Activated naive CD4-positive, alpha-beta T cell treated with Interleukin-2 at 50 U/mL for 16 hours (primary cell): ENCODE data around the gene ZFC3H1.
"Not testable (repeated sequence)": the region's sequence is repeated elsewhere in the genome, so short reads cannot be mapped to it uniquely, and the experiment has no call there.

Experiments used
- DNase-seq: peaks from one replicate; pipeline ENCODE4 v3.0.0-alpha.2; 2020

Gene ZFC3H1

GRCh38 chr12:71663561-71664410 is at the start of gene ZFC3H1, which contains the start of gene THAP2:
ZFC3H1 (minus strand) TSS chr12:71663848; CDS start chr12:71663610, 238 bp downstream.
THAP2 (plus strand) TSS chr12:71664301; CDS start chr12:71664510, 209 bp downstream.
- DNase-seq = peak; percentile 91

- no peak for DNase-seq
Observed at GRCh38 chr12:71710276-71711125, 46.9 kb upstream of the ZFC3H1 start.

- no peak for DNase-seq
Observed at GRCh38 chr12:71708658-71709057, 45.0 kb upstream of the ZFC3H1 start.

- DNase-seq = no peak
Observed at GRCh38 chr12:71704920-71705319, 41.3 kb upstream of the ZFC3H1 start.

GRCh38 chr12:71703206-71703605 is 39.6 kb upstream of the ZFC3H1 start:
- no peak for DNase-seq

GRCh38 chr12:71702590-71702989 is 38.9 kb upstream of the ZFC3H1 start:
- no peak for DNase-seq

- not testable (repeated sequence) for DNase-seq
Observed at GRCh38 chr12:71702181-71702580, 38.5 kb upstream of the ZFC3H1 start.

- DNase-seq = no peak
Observed at GRCh38 chr12:71695782-71696181, 32.1 kb upstream of the ZFC3H1 start.

GRCh38 chr12:71694099-71694820 is 30.6 kb upstream of the ZFC3H1 start:
- DNase-seq = no peak

- not testable (repeated sequence) for DNase-seq
Observed at GRCh38 chr12:71693651-71694050, 30.0 kb upstream of the ZFC3H1 start.

- no peak for DNase-seq
Observed at GRCh38 chr12:71693126-71693525, 29.5 kb upstream of the ZFC3H1 start.

GRCh38 chr12:71691504-71692129 is 28.0 kb upstream of the ZFC3H1 start:
- DNase-seq = no peak

- DNase-seq = no peak
Observed at GRCh38 chr12:71688961-71689570, 25.4 kb upstream of the ZFC3H1 start.

- not testable (repeated sequence) for DNase-seq
Observed at GRCh38 chr12:71687172-71687571, 23.5 kb upstream of the ZFC3H1 start.

GRCh38 chr12:71686658-71687025 is 23.0 kb upstream of the ZFC3H1 start:
- DNase-seq = no peak

GRCh38 chr12:71685914-71686657 is 22.4 kb upstream of the ZFC3H1 start, which contains the start of gene TMEM19:
TMEM19 (plus strand) TSS chr12:71686082; CDS start chr12:71686681, 599 bp downstream.
- peak; percentile 82 for DNase-seq

GRCh38 chr12:71685312-71685906 is 21.8 kb upstream of the ZFC3H1 start:
- no peak for DNase-seq

GRCh38 chr12:71684081-71684480 is 20.4 kb upstream of the ZFC3H1 start:
- no peak for DNase-seq

GRCh38 chr12:71683633-71684032 is 20.0 kb upstream of the ZFC3H1 start:
- no peak for DNase-seq

GRCh38 chr12:71682466-71682865 is 18.8 kb upstream of the ZFC3H1 start:
- DNase-seq = no peak

GRCh38 chr12:71671816-71672215 is 8.2 kb upstream of the ZFC3H1 start:
- no peak for DNase-seq
